ENCODE data around the gene NELL1.

Gene NELL1

DNA sequence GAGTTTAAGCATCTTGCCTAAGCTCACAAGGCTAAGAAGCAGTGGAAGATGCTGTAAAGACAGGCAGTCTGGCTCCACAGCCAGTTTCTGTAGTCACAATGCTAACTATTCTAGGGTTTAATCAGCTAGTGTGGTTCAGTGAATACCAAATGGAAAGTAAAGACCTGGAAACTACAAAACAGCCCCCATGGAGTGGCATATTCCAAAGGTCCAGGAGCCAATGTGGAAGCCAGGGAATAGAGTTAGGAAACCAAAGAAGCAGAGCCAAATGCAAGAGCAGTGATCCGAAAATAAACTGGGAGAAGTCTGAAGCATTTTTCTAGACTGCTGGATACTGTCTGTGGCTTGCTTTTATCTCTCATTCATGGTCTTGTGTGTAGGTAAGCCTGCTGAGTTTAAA is 792.3 kb downstream of the NELL1 start:
- no peak for DNase-seq (ENCODE audit: low spot score)
- TF ChIP-seq, protein P1, sequence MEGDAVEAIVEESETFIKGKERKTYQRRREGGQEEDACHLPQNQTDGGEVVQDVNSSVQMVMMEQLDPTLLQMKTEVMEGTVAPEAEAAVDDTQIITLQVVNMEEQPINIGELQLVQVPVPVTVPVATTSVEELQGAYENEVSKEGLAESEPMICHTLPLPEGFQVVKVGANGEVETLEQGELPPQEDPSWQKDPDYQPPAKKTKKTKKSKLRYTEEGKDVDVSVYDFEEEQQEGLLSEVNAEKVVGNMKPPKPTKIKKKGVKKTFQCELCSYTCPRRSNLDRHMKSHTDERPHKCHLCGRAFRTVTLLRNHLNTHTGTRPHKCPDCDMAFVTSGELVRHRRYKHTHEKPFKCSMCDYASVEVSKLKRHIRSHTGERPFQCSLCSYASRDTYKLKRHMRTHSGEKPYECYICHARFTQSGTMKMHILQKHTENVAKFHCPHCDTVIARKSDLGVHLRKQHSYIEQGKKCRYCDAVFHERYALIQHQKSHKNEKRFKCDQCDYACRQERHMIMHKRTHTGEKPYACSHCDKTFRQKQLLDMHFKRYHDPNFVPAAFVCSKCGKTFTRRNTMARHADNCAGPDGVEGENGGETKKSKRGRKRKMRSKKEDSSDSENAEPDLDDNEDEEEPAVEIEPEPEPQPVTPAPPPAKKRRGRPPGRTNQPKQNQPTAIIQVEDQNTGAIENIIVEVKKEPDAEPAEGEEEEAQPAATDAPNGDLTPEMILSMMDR (IDR thresholded peaks at IDR 0.05), result no peak
- Histone ChIP-seq H3K4me3 (no peak overlapping the region), H3K27ac (no peak overlapping the region)

DNA sequence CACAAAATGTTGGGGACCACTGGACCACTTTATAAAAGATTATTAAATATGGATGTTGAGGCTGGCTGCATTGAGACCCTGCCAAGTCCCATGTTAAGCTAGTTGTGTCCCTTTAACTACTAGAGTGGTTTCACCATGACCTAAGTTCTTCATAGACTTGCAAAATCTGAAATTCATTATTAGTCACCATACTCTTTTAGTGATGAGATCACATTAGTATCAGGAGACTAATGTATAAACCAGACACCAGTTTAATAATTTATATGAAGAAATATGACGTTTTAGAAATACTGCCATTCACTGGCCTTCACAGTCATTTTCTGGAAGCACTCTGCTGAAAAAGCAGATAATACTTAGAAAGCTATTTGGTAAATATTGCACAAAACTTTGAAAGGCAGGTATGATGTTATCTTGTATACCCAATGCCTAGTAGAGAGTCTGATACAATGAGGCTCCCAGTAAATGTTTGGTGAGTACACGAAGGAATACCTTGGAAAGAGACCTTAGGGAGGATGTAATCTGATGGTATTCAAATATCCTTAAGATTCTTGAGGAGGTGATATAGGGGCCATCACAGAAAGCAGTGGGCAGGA is 795.3 kb downstream of the NELL1 start:
- TF ChIP-seq, protein P1 (IDR thresholded peaks at IDR 0.05), result no peak
- Histone ChIP-seq H3K4me3 (no peak overlapping the region), H3K27ac (no peak overlapping the region)
- no peak for DNase-seq (ENCODE audit: low spot score)

DNA sequence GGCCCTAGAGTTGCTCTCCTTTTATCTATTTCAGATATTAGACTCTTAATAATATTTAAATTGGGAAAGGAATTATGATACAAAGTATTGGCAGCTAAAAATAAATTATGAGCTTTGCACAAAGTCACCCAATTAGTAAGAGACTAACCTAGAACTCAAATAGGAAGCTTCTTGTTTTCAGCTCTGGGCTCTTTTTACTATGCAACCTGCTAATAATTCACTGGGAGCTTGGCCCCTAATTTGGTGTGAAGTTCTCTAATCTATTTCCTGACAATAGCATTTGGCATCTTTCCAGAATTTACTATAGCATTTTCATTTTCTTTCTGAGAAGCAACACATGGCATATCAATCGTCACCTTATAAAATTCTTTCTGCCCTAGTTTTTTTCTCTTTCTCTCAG is 795.8 kb downstream of the NELL1 start:
- TF ChIP-seq, protein P1 (IDR thresholded peaks at IDR 0.05), result no peak
- no peak for DNase-seq (ENCODE audit: low spot score)
- no peak overlapping the region for H3K27ac ChIP-seq
- no peak overlapping the region for H3K4me3 ChIP-seq

DNA sequence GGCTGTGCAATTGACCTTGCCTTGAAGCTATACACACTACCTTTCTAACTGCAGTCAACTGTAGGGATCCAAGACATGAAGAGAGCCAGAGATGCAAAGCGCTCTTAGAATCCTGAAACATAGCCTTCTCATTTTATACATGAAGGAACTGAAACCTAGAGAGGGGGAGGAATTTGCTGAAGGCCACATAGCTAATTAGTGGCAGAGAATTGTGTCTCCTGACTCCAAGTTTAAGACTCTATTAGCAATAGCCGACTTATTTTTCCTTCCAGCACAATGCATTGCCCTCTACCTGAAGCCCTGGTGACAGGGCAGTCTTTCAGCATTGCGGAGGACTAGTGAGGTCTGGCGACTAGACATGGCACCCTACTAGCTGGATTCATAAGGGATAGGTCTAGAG is 796.5 kb downstream of the NELL1 start:
- no peak overlapping the region for H3K27ac ChIP-seq
- TF ChIP-seq, protein P1 (IDR thresholded peaks at IDR 0.05), result no peak
- no peak for DNase-seq (ENCODE audit: low spot score)
- no peak overlapping the region for H3K4me3 ChIP-seq

DNA sequence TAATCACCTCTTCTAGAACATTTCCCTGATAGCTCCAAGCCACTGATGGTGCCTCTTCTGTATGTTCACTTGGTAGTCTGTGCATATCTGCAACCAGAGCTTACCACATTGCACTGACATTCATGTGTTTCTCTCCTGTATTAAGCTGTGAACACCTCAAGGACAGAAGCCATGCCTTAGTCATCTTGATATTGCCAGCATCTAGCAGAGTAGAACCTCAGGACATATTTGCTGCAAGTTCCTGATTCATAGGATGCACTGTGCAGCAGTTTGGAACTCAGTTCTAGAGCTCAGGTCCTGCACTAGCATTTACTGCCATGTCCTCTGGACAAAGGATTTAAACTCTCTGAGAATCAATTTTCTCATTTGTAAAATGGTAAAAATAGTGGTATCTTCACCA is 801.1 kb downstream of the NELL1 start:
- TF ChIP-seq, protein P1 (IDR thresholded peaks at IDR 0.05), result no peak

DNA sequence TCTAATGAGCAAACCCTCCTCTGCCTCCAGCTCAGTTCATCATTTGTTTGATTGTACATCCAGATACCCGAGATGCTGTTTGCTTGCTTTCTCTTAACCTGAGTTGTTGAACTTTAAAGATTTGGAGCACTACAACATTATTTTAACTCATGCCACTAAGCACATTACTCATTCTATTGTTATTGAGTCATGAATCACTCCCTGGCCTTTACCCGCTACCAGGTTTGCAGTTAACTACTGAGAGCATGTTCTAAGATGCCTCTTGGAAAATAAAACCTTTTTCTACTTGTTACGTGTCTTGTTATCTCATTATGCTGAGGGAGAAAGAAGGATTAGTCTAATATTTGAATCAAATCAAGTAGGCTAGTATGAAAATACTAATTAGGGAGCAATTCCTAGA is 802.9 kb downstream of the NELL1 start:
- H3K4me3 ChIP-seq, result no peak overlapping the region
- no peak for DNase-seq (ENCODE audit: low spot score)
- H3K27ac ChIP-seq, result no peak overlapping the region
- TF ChIP-seq, protein P1 (IDR thresholded peaks at IDR 0.05), result no peak

More for the DNA sequence above, 801.1 kb downstream of the NELL1 start:
- Histone ChIP-seq H3K27ac (no peak overlapping the region), H3K4me3 (no peak overlapping the region)
- DNase-seq (ENCODE audit: low spot score), result no peak

DNA sequence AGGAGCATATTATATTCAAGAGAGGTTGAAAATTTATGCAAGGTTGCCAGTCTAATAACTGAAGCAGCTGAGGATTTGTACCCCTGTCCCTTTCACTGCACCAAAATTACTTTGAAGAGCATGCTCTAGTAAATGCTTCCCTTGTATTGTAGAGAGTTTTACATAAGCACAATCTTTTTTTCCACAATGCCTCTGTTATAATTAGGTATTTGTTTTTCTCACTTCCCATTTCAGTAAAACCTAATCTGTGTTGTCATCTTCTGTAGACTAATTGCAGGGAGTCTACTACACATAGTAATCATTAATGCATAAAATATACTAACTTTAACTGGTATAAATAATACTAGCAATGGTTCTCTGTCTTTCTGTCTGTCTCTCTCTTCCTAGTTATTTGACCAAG is 805.1 kb downstream of the NELL1 start:
- Histone ChIP-seq H3K4me3 (no peak overlapping the region), H3K27ac (no peak overlapping the region)
- TF ChIP-seq, protein P1 (IDR thresholded peaks at IDR 0.05), result no peak

More for the DNA sequence above, 805.1 kb downstream of the NELL1 start:
- DNase-seq (ENCODE audit: low spot score), result no peak

Data from coronary artery (tissue), 2 donors.